Measurements from ENCODE around the gene ANKRD29.
"Not testable (repeated sequence)": the region's sequence is repeated elsewhere in the genome, so short reads cannot be mapped to it uniquely, and the experiment has no call there.

The ANKRD29 gene

DNA sequence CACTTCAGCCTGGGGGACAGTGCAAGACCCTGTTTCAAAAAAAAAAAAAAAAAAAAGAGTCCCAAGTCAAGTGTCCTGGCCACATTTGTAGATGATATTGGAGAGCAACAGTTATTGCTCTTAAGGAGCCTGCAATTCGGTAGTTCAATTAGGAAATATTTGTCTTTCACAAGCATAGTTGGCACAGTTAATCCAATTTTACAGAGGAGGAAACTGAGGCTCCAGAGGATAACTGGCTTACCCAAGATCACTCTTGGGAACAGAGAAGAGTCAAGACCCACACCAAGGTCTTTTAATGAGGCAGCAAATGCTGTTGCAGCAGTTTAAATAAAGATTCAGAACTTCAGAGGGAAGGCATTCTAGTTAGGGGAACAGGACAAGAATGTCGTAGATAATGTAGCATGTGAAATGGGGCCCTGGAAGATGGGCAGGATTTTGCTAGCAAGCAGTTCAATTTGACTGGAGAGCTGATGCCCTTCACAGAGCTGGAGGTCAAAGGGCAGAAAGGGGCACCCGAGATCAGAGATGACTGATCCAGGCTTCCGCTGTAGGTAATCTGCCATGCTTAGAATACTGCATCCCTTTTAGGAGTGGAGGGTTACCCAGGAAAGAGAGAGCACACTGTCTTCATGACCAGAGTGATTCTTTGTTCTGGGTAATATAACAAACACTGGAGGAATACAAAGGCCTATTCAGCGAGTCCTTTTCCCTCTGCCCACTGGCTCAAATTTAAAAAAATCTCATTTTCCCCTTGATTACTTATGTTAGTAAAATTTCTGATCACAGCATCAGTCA, 79.4 kb downstream of the ANKRD29 start:
- DNase-seq (ENCODE audit: low read depth in 2 of 2), result no peak

GRCh38 chr18:23580677-23581367, 81.9 kb downstream of the ANKRD29 start:
- no peak for DNase-seq (ENCODE audit: low read depth in 2 of 2)

GRCh38 chr18:23578891-23579653, 83.6 kb downstream of the ANKRD29 start:
- no peak for DNase-seq (ENCODE audit: low read depth in 2 of 2)

DNA sequence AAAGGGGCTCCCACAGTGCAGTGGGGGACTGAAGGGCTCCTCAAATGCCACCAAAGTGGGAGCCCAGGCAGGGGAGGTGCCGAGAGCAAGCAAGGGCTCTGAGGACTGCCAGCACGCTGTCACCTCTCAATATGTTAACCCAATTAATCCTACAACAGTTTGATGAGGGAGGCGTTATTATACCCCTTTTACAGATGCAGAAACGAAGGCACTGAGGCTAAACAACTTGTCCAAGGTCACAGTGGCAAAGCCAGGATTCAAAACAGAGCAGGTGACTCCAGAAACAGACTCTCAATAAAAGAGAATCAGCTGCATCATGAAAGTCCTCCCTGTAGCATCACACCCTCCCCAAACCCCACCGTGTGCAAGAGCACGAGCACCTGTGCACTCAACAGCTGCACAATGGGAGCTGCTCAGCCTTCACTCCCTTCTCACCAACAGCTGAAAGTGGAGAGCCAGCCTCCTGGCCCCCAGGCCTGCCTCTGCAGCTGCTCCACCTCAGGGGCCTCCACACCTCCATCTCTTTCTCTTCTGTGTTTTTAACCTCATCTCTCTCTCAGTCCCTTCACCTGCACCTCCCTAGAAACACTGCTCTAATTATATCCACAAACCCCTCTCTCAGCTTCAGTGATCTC, 84.5 kb downstream of the ANKRD29 start:
- no peak for DNase-seq (ENCODE audit: low read depth in 2 of 2)

- DNase-seq (ENCODE audit: low read depth in 2 of 2), result not testable (repeated sequence)
Observed at GRCh38 chr18:23577521-23577920, 85.2 kb downstream of the ANKRD29 start.

DNA sequence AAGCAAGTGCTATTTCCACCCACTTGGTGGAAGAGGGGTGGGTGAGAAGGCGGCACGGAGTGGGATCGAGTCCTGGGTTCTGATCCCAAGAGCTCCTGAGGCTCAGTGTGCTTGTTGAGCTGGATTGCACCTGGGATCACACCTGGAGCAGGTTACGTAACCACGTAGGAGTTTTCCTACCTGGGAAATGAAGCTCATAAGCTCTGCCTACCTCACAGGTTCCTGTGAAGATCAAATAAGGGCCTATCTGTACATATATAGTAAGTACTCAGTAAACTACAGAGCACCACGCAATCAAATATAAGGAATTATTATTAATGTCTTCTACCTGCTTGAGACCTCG, 87.4 kb downstream of the ANKRD29 start:
- DNase-seq (ENCODE audit: low read depth in 2 of 2), result no peak

DNA sequence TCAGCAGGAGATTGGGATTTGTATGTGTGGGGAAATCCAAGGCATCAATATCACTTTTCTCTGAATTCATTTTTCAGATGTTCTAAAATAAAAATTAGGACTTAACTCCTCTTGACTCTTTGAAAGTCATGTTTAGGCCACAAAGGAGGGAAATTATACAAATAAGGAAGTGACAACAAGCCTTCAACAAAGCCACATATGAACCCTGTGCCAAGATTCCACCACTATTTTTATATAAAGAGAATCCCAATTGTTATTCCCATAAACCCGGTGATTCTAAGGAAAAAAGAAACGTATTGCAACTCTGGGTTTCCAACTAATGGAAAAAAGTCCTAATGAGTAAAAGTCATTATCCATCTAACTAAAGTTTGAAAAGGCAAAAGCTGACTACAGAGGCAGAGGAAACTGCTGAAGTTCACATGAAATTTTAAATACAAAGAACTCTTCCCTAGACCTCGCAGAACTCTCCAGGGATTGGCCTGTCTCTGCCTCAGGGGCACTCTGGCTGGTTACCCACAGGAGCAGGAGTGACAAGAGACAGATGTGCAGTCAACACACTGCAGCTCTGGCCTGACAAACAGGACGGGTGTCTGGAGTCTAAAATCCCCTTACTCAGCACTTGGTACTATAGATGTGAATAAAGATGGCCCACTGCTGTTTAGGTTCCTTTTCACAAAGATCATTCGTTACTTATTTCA, 88.0 kb downstream of the ANKRD29 start:
- no peak for DNase-seq (ENCODE audit: low read depth in 2 of 2)

DNA sequence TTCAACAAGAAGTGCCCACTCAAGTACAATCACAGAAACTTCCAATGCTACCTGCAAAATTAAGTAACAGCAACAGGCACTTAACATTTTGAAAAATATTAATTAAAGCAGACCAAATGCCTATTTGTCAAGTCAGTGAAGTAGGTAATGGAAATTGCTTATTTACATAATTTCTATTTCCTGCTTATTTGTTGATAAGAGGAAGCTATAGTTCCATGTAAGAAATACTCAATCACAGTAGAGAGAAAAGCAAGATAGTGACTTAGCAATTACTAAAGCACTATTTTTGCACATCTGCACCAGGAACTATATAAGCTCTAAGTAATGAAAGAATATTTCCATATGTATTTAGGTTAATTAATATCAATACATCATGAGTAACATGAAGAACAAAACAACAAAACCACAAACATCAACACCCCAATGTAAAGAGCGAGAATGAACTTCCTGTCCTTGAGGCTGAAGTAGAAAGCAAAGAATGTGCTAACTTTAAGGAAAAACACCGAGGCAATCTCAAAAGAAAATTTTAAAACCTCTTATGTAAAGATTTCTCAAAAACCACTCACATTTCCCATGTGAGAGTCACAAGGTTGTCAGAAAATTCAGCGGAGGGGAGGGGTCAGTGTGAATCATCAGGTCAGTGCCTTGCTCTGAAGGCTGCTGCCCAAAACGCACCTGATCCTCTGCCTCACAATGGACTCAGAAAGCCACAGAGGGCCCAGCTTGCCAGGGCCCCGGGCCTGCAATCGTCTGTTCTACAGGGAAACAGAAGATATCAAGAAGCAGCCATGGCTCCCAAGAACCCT, 88.9 kb downstream of the ANKRD29 start:
- no peak for DNase-seq (ENCODE audit: low read depth in 2 of 2)

DNA sequence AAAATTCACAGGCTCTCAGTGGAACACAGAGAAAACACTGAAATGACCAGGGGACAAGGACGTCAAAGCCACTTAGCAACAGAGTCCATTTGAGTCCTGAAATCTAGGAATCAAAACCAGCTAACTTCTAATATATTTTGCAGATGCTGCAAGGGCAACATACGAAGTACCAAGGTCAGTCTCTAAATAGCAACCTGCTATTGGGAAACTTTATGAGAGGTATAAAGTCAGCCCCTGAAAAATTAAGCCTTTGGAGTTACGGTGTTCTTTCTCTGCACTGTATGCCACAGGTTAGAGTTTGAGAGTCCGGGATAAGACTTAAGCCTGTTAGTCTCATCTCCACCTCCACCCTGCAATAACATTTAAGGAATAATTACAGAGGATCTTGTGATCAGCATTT, 89.7 kb downstream of the ANKRD29 start:
- DNase-seq (ENCODE audit: low read depth in 2 of 2), result no peak

- DNase-seq (ENCODE audit: low read depth in 2 of 2), result no peak
Observed at GRCh38 chr18:23572570-23572969, 90.1 kb downstream of the ANKRD29 start.

DNA sequence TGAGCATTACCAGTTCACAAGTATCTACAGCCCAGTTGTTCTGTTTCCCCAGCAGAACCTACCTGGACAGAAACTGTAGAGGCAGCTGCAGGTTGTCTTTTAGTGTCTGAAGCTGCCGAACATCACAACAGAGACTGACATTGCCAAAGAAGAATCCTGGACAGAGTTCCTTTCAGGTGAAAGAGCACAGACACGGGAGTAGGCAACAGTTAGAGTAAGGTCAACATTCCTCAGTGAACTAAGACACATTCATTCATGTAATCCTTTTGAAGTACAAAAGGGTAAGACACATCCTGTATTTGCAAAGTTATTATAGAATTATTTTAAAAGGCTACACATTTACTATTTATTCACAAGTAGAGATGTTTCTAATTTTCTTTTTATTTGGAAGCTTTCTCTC, 90.7 kb downstream of the ANKRD29 start:
- no peak for DNase-seq (ENCODE audit: low read depth in 2 of 2)

- DNase-seq (ENCODE audit: low read depth in 2 of 2), result no peak
Observed at GRCh38 chr18:23570912-23571504, 91.7 kb downstream of the ANKRD29 start.

- no peak for DNase-seq (ENCODE audit: low read depth in 2 of 2)
Observed at GRCh38 chr18:23569299-23570063, 93.2 kb downstream of the ANKRD29 start.

DNA sequence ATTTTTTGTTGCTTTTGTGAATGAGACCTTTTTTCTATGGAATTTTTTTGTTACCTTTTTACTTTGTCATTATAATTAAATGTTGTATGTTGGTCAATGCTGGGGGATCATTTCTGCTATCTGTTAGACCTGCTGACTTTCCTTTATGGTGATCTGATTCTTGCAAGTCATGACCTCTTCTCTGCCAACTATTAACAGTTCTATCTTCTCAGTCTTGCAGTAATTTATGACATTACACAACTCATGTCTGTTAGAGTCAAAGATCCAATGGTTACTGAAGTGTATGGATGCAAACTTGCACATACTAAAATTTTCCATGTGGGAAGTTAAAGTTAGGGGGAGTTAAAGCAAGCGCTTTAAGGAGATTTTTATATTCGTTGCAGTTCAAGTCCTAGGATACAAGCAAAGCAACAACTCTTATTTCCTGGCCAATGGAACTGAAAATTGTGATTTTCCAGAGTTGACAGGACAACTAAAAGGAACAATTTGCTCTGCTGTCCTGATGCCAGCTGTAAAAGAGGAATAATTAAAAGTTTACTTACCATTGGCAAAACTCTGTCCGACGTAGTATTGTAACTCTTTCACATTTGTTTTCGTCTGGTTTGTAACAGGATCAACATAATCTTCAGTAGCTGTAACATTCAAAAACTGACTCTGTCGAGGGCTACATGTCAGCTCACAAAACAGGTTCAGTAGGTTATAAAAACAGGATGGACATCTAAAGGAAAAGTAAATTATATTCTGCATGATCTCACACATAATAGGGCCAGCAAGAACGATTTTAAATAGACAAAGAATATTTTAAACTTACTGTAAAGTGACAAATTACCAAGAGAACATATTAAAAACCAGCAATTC, 94.2 kb downstream of the ANKRD29 start:
- DNase-seq (ENCODE audit: low read depth in 2 of 2), result no peak

DNA sequence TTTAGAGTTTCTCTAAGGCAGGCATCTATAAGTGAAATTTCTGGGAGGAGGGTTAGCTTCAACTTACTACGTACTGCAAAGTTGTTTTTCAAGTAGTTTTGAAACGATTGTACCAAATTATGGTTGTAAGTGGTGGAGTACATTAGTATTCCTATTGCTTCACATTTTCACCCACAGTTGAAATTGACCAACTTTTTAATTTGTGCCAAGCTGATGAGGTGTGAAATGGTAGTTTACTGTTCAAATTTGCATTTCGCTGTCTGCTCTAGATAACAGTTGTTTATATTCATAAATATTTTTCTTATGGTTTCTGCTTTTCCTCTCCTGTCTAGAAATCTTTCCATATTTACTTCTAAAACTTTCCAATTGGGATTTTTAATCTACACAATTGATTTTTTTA, 95.0 kb downstream of the ANKRD29 start:
- no peak for DNase-seq (ENCODE audit: low read depth in 2 of 2)

GRCh38 chr18:23565916-23566547, 96.7 kb downstream of the ANKRD29 start:
- no peak for DNase-seq (ENCODE audit: low read depth in 2 of 2)

- no peak for DNase-seq (ENCODE audit: low read depth in 2 of 2)
Observed at GRCh38 chr18:23563377-23564043, 99.2 kb downstream of the ANKRD29 start.

DNA sequence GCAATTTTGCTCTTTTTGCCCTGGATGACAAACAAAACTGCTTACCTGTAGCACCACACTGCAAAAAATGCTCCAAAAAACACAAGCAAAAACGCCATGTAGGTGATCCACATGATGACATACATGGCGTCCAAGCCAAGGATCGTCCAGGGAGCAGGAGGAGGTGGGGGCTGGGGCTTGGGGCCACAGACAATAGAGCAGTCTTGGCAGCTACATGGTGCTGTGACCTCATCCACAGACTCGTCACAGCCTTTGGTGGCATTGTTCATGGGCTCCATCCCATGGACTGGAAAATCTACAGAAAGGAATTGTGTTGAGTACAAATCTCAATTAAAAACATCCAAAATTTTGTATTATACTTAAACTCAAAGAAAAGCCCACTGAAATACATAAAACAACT, 102.5 kb downstream of the ANKRD29 start:
- no peak for DNase-seq (ENCODE audit: low read depth in 2 of 2)
